DMS 273 (cell line): Measurements from ENCODE around the gene CACHD1.

Experiments
- DNase-seq: peaks from one replicate; lab custom pipeline; 2025; ENCODE audit not compliant: unreplicated experiment; lab: John Stamatoyannopoulos, UW

CACHD1 gene

DNA sequence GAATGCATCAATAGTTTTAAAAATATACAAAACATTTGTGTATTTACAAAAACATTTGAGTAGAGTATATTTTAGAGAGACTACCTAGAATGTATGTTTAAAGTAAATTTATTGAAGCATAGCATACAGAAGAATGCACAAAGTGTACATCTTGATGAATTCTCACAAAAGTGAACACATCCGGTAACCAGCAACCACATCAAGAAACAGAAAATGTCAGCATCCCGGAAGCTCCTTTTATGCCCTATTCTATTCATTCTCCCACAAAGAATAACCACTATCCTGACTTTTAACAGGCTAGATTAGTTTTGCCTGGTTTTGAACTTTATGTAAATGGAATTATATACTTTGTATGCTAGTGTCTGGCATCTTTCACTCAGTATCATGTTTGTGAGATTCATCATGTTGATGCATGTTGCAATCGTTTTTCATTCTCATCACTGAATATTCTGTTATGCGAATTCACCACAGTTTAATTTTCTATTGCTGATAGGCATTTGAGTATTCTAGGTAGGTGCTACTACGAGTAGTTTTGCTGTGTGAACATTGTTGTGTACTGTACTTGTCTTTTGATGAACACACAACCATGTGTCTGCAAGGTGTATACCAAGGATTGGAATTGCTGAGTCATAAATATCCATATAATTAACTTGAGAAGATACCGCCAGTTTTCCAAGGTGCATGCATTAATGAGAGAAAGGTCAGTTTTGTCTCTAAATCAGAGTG lies 75.4 kb downstream of the CACHD1 start:
- peak; percentile 25 for DNase-seq

DNA sequence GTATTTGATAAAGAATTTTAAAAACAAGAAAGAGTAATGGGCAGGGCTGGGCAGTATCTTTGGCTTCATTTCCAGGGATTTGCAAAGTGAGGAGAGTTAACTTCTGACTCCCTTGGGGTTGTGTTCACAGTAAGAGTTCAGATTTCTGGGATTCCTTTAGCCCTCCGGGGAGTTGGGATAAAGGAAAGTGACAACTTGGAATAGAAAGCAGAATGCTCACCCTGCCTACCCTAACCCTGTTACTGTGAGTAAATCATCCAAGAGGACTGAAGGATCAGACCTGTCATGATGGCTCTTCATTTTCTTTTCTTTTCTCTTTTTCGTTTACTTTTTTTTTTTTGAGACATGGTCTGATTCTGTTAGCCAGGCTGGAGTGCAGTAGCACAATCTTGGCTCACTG lies 76.1 kb downstream of the CACHD1 start:
- no peak for DNase-seq

DNA sequence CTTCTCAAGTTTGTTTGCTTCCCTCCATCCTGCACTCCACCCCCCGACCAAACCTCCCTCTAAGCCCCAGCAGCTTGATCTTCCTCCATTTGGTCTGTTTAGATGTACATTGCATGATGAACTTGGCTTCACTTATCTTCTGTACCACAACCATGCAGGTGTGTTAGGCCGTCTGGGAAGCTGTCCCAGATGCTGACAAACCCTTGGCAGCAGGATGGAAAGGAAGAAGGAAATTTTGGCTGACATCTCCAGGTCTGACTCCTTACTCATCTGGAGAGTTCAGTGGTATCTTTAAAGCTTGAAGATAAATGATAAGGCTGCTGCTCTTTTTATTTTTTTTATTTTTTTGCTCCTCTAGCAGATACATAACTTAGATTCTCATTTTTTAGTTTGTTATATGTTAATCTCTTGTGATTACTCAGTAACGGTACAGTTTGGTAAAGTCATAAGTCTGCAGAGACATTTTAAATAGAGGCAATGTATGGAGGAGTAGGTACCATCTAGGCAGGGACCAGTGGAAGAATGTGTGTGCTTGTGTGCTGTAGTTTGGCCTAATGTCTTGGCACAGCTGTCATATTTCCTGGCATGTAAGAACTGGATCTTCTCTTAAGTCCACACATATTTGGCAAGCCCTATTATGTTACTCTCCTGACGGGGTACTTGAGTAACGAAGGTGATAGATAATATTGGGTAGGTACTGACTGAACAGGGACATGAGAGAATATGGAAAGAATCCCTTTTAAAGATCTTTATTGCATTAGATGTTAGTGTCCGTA lies 79.7 kb downstream of the CACHD1 start:
- DNase-seq = no peak

DNA sequence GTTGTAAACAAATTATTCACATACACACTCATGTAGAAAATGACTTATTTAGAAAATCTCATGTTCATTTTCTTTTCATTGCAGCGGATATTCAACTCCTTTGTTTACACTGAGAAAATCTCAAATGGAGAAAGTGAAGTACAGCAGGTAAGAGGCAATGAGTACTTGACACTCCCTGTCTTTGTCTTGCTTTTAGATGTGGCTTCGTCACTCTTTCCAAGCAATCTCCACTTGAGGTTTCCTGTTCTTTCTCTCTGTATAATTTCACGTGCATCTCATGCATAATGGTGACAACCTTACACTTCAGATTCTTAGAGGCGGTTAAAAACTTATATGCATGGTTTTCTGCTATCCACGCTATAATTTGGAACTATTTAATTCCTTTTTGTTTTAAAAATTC lies 80.6 kb downstream of the CACHD1 start:
- no peak for DNase-seq

DNA sequence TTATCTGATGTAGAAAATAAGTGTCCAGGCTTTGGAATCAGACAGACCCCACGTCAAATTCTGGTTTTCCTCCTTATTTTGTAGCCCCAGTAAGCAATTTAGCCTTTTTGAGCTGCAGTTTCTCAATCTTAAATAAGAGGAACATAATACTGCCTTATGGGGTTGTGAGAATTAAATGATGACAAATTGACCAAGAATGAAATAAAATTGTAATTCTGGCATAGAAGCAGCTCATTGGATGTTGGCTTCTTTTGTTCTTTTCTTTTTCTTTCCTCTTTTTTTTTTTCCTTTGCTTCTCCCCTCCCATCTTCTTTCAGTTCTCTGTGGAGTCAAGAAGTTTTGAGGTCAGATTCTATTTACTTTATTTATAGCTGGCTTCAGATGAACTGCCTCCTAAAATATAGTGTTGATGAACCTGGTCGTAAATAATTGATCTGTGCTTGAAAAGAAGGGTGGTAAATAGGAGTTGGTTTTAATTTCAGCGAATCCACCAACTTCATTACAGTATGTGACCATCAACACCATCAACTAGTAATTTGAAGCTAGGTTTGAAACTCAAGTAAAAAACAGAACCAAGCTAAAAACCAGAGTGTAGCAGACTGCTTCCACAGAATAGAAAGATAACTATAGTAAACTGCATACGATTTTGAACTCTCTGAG lies 81.1 kb downstream of the CACHD1 start:
- no peak for DNase-seq

DNA sequence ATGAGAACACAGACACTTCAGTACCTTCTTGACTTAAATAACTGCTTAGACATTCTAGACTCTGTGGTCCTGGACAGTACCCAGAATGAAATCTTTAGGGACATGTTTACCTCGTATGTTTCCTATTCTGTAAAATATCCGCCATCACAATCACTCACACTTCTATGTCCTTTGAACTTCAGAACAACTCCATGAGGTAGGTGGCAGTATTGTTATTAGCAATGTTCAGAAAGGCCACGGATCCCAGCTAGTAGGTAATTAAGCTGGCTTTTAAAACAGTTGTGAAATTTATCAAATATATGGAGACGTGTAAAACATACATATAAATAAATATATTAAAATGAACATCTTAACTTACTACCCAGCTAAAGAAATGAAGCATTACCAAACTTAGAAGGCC lies 83.4 kb downstream of the CACHD1 start:
- DNase-seq = no peak

DNA sequence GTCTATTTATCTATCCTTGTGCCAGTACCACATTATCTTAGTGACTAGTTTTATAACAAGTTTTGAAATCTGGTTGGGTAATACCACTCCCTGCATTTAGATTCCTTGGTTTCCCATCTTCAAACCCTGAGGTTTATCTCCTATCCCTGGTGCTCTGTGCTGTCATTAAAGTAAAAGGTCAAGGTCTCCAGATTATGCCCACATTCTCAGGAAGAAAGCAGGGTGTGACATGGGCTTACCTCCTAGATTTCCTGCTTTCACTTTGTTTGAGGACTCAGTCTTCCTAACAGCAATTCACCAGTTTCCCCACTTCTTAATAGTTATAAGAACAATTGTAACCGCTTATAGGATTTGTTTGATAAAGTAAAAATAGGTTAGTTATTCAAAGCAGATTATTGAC lies 86.0 kb downstream of the CACHD1 start:
- no peak for DNase-seq

DNA sequence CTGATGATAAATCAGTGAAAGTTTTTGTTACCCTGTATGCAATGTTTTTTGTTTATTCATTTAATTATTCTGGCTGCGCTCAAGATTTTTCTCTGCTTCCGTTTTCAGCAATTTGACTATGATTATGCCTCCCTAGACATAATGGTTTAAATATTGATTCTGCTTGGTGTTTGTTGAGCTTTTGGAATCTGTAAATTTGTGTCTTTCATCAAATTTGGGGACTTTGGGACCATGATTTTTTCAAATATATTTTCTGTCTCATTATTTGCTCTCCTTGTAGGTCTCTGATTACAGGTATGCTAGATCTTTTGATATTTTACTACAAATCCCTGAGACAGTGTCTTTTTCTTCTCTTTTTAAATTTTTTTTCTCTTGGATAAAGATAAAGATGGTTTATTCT lies 92.1 kb downstream of the CACHD1 start:
- no peak for DNase-seq

DNA sequence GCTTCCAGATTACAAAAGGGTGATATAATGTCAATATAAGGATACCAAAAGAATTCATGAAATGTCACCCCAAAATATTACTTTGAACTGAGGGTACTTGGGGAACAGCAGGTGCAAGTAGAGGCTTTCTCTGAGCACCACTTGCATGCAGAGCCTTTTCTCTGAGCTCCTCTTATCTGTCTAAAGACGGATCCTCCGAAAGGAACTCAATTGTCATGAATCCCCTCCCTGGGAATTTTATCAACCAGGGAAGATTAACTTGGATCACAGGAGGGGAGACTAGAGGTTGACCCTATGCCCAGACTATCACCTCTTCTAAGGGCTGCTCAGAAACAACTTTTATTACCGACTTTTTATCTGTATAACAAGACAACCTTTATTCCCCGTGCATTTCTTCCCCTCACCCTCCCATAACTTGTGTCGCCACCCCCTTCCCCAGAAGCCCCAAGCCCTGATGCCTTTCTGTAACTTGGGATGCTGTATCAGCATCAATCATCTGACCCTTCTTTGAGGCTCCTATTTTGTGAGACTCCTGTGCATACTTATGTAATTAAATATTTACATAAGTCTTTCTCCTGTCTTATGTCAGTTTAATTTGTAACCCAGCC lies 94.1 kb downstream of the CACHD1 start:
- no peak for DNase-seq

DNA sequence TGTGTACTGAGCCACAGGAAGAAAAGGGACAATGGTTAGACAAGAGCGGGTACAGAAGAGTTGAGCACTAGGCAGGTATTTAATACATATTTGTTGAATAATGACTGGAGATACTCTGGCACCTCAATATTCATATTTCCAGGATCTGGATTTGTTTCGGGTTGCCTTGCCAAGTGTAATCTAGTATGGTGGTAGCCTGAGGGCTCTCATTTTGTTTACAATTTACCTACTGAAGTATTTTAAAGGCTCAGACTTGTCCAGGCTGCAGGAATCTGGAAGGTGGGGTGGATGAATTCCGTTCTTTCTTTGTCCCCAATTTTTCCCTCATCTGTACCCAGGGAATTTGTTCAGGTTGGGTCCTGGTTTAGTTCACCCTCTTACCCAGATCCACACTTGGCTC lies 95.0 kb downstream of the CACHD1 start:
- no peak for DNase-seq

DNA sequence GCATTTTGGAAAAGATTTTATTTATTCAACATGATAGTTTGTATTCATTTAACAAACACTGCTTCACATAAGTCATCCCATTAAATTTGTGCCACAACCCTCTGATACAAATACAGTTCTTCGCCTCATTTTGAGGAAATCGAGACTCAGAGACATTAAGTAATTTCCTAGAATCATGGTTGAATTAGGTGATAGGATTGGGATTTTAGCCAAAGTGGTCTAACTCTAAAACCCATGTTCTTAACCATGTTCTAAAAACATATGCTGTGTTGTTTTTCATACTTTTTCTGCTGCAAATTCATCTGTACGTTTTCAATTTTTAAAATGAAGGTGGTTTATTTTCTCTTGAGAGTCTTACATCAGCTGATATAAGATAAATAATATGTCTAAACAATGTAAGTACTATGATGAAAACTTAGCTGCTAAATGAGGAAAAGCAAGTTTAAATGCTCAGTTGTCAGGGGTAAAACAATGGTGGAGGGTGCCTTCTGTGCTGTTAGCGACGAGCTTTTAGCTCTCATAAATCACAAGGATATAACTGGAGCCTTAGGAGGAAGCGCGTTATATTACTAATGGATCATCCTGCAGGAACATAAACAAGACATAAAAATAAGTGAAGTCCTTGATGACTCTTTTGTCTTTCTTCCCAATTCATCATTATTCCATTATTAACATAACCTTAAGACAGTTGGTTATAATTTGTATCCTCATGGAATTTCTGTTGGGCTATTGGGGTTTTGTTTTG lies 97.7 kb downstream of the CACHD1 start:
- no peak for DNase-seq

DNA sequence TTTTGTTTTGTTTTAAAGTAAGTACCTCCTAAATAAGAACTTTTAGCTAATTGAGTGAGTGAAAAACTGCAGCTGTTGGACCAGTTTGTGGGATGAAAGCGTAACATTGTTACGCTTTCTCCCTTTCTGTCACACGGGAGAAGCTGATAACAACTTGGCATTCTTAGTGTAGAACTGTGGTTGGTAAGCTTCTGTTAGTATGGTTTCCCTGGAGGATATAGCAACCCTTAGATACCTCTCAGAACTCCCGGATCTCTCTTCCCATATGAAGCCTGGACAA lies 98.2 kb downstream of the CACHD1 start:
- no peak for DNase-seq

DNA sequence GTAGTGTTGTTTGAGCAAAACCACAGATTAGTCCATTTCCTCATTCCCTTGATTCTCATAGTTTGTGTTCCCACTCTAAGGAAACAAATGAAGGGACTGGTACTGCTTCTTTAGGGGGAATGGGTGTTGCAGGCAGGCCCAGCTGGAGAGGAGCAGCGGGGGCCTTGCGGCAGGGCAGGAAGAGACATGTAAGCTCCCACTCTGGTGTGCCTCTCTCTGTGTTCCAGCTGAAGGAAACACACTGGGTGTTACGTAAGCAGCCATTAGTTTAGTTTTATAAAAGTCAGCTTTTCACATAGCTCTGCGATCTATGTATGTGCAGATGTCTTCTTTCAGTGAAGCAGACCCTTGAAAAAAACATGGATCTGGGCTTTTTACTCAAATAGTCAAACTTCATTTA lies 99.5 kb downstream of the CACHD1 start:
- DNase-seq = no peak

DNA sequence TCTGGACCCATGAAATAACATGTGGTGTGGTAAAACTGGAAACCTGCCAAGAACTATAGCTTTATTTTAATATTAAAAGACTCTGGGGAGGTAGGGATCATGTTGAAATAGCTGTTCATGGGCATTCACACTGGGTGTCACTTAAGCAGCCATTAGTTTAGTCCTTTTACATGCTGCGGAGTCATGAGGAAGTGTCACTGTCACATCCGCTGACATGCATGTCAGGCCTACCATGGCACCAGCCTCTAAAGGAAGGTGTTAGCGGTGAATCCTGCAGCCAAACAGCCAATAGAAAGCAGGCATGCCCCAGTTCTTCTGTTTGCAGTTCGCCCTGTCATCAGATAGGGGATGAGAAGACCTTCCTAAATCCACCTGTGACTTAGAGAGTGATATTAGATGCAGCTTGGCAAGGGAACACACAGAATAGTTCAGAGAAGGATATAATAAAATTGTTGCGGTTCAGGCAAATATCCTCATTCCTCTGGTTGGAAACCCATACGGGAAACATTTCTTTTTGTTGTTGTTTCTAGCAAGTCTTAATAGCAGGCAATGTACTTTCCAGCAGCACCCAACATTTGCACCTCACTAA lies 100.4 kb downstream of the CACHD1 start:
- peak; percentile 10 for DNase-seq

DNA sequence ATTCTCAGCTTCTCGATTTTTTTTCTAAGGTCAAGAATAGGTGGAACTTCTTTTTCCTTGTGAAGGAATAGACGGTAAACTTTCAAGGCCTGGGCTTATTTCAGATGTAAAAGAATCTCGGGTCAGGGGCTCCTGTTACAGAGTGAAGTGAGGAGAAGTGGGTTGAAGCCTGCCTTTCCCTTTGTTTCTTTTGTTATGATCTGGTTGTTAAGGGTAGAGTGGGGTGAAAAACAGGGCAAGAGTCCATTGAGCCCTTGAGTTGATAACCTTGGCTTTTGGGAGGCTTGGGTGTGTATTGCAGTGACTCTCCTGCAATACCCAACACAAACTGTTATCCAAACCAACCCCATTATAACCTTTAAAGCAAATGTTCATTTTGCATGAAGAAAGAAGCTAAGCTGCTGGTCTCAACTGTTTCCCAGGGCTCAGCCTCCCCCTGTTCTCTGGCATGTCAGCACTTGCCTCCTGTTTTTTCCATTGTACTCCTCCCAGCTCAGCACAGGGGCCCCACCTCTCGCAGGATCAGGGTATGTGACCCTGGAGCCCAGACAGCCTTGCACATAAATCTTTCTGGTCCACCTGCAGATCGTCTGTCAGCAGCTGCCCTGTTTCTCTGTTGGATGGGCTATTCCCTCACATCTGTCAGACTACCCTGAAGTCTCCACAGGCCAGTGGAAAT lies 102.4 kb downstream of the CACHD1 start:
- DNase-seq = peak; percentile 21

DNA sequence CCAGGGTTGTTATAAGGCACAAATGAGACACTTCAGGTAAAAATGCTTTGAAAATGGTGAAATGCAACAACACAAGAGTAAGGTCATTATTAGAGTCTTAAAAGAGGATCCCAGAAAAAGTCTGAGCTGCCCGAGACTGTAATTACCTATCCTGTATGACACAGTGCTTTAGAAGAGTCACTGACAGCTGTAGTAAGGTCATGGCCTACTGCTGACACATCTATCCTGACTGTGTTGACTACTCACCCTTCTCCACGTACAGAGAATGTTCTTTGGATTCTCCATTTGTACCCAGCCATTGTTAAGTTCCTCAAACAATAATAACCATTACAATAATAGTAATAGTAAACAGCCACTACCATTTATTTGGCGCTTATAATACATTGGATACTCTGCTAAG lies 104.4 kb downstream of the CACHD1 start:
- no peak for DNase-seq

DNA sequence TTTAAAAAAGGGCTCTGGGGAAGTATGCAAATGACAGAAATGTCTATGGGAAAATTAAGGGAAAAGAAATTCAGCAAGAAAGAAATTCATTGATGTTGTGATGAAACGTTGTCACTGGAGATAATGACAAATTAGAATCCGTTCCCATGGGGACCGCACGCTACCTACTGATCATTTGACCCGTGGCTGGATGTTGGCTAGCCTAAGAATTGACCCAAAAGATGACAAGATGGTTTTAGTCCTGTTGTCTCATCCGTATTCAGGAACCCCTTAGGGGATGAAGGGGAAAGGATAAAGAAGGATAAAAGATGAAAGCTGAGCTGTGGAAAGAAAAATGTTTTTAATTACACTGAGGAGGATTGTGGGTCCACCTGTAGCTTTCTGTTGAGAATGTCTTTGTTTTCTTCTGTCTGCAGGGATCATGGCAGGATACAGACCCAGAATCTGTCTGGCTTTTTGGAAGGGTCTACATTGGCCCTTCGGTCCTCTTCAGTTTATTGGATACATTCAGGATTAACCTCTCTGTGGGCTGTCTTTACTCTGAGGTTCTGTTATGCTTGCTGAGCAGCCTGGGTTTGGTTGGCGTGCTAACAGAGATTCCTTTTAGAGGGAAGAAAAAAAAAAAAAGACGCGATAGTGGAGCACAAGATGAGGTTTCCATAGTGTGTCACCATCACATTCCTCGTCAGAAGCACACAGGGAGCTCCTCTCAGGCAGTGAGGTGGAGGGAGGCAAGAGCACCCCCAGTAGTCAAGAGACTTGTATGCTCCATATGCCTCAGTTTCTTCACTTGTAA lies 106.2 kb downstream of the CACHD1 start:
- no peak for DNase-seq

DNA sequence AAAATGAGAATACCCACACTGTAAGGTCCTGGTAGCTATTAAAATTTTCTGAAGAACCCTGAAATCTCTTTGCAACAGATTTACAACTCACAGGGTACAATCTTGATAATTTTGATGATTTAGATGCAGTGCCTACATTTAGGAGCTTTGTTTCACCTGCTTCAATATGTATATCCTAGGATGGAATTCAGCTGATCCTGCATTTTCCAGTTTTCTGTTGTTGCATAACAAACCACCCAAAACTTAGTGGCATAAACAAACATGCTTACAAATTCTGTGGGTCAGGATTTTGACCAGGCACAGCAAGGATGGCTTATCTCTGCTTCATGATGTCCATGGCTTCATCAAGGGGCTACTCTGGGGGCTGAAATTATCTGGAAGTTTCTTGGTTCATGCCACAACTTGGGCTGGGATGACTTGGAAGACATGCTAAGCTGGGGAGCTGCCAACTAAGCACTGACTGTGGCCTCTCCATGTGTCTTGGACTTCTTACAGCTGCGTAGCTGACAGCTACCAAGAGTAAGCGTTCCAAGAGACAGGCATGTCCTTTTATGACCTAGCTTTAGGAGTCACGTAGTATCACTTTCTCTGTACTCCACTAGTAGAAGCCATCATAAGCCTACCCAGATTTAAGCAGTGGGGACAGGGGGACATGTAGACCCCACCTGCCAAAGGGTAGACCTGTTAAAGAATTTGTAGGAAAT lies 108.5 kb downstream of the CACHD1 start:
- DNase-seq = no peak

DNA sequence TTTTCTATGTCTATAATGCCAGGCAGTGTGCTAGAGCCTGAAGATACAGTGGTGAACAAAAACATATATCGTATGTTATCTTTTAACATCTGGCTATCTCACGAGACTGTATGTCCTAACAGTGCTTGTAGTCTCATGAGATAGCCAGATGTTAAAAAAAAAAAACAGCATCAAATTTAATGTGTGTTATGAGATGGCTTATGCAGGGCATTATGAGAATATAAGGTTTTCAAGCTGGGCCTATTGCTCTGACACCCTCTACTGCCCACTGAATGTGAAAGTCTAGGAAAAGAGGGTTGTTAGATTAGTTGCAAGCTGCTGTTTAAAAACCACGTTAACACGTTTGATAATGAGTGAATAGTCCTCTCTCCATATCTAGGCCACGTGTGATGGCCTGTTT lies 109.8 kb downstream of the CACHD1 start:
- DNase-seq = no peak
